DND-41 (cell line): ENCODE measurements around the gene PSMC3.

Source experiments
- ATAC-seq: fragments of 200-7000 bp; cut with Tn5 transposase; 3 replicates; pipeline ENCODE4 v1.9.1; 2021; ENCODE audit warnings: low read depth; ENCODE audit not compliant: insufficient read depth
- DNase-seq: peaks from one replicate; pipeline ENCODE4 v3.0.0-alpha.2; 2020
- H2AFZ ChIP-seq: 2 replicates; pipeline ENCODE4 v1.6.0; 2012; ENCODE audit warnings: low read depth, low read length
- H3K27ac ChIP-seq: 2 replicates; pipeline ENCODE4 v1.5.1; 2012; ENCODE audit warnings: low read length, inconsistent platforms
- H3K27me3 ChIP-seq: fragments of 200-600 bp; sonication (generic); 2 replicates; pipeline ENCODE4 v1.6.0; 2012; ENCODE audit warnings: low read length, mild to moderate bottlenecking, inconsistent platforms; ENCODE audit not compliant: insufficient read depth, poor library complexity
- H3K36me3 ChIP-seq: 2 replicates; pipeline ENCODE4 v1.5.1; 2012; ENCODE audit warnings: low read length, inconsistent platforms; ENCODE audit not compliant: insufficient read depth
- H3K4me1 ChIP-seq: 2 replicates; pipeline ENCODE4 v1.5.1; 2012; ENCODE audit warnings: mild to moderate bottlenecking, low read length; ENCODE audit not compliant: insufficient read depth
- H3K4me2 ChIP-seq: 2 replicates; pipeline ENCODE4 v1.6.0; 2012; ENCODE audit warnings: mild to moderate bottlenecking, moderate library complexity, low read length, inconsistent platforms; ENCODE audit not compliant: insufficient read depth
- H3K4me3 ChIP-seq, 2 experiments: fragments of 200-600 bp in 1 of 2; shearing (Covaris generic) in 1 of 2; 2 replicates each; pipeline ENCODE4 v1.5.1; 2012 to 2016; ENCODE audit warnings: inconsistent platforms in 2 of 2, low read length in 2 of 2, mild to moderate bottlenecking in 2 of 2, low read depth in 1 of 2, moderate library complexity in 1 of 2
- H3K79me2 ChIP-seq: 2 replicates; pipeline ENCODE4 v1.6.0; 2012; ENCODE audit warnings: low read length, inconsistent platforms; ENCODE audit not compliant: insufficient read depth
- H3K9ac ChIP-seq: 2 replicates; pipeline ENCODE4 v1.6.0; 2012; ENCODE audit warnings: low read depth, mild to moderate bottlenecking, inconsistent platforms, low read length, moderate library complexity
- H3K9me3 ChIP-seq: 2 replicates; pipeline ENCODE4 v1.5.1; 2012; ENCODE audit warnings: low read length, moderate library complexity, mild to moderate bottlenecking, inconsistent platforms; ENCODE audit not compliant: insufficient read depth, severe bottlenecking
- H4K20me1 ChIP-seq: 2 replicates; pipeline ENCODE4 v1.6.0; 2012; ENCODE audit warnings: low read length; ENCODE audit not compliant: insufficient read depth
- CTCF ChIP-seq: IDR thresholded peaks from 2 replicates; pipeline ENCODE4 v1.5.1; 2012; ENCODE audit warnings: borderline replicate concordance, low read length, moderate library complexity, mild to moderate bottlenecking; ENCODE audit not compliant: poor library complexity, severe bottlenecking; ENCODE audit errors: extremely low read depth
- EZH2 ChIP-seq: IDR thresholded peaks from 3 replicates; pipeline ENCODE4 v1.6.1; 2012; ENCODE audit warnings: borderline replicate concordance, low read depth, mild to moderate bottlenecking, moderate library complexity, low read length, inconsistent platforms; ENCODE audit not compliant: severe bottlenecking

The PSMC3 gene

GRCh38 chr11:47379317-47379716 lies 46.9 kb downstream of the PSMC3 start:
- no peaks in the 10 kb centered on the region for H3K36me3 ChIP-seq
- DNase-seq (no peak), ATAC-seq (no peak)
- no peaks in the 10 kb centered on the region for H3K27me3 ChIP-seq
- H2AFZ ChIP-seq: no peak overlapping the region
- H3K79me2 ChIP-seq: no peaks in the 10 kb centered on the region
- no peak overlapping the region for H3K4me2 ChIP-seq
- no peaks in the 10 kb centered on the region for H3K9me3 ChIP-seq
- H4K20me1 ChIP-seq: no peaks in the 10 kb centered on the region
- no peak overlapping the region for H3K4me3 ChIP-seq
- no peaks in the 10 kb centered on the region for H3K4me1 ChIP-seq
- H3K9ac ChIP-seq: no peak overlapping the region
- no peak overlapping the region for H3K27ac ChIP-seq
- no peak for TF ChIP-seq CTCF
- no peak for TF ChIP-seq EZH2

GRCh38 chr11:47378836-47379170 lies 47.4 kb downstream of the PSMC3 start:
- no peak overlapping the region for H3K4me2 ChIP-seq
- no peaks in the 10 kb centered on the region for H3K4me1 ChIP-seq
- DNase-seq (no peak), ATAC-seq (no peak)
- no peaks in the 10 kb centered on the region for H3K79me2 ChIP-seq
- H3K9ac ChIP-seq: no peak overlapping the region
- no peak for TF ChIP-seq EZH2
- TF ChIP-seq CTCF: no peak
- H4K20me1 ChIP-seq: no peaks in the 10 kb centered on the region
- H2AFZ ChIP-seq: no peak overlapping the region
- H3K4me3 ChIP-seq: no peak overlapping the region
- H3K9me3 ChIP-seq: no peaks in the 10 kb centered on the region
- H3K27ac ChIP-seq: no peak overlapping the region
- no peaks in the 10 kb centered on the region for H3K36me3 ChIP-seq
- no peaks in the 10 kb centered on the region for H3K27me3 ChIP-seq

- Histone ChIP-seq H3K9ac (no peak within 1 kb of the TSS), H2AFZ (no peak within 1 kb of the TSS), H3K27ac (no peak within 1 kb of the TSS)
Measured at GRCh38 chr11:47378010-47378835, 48.0 kb downstream of the PSMC3 start, which contains the start of gene SPI1. TSS of gene SPI1 (minus strand) at chr11:47378547. CDS start at chr11:47378353, 194 bp downstream.

More at GRCh38 chr11:47378010-47378835, 48.0 kb downstream of the PSMC3 start, which contains the start of gene SPI1:
- no peak within 1 kb of the TSS for H3K4me2 ChIP-seq
- H3K4me3 ChIP-seq: no peak within 1 kb of the TSS
- H4K20me1 ChIP-seq: no peaks in the 10 kb centered on the region
- TF ChIP-seq CTCF: no peak
- TF ChIP-seq EZH2: no peak
- H3K79me2 ChIP-seq: no peaks in the 10 kb centered on the region
- no peaks in the 10 kb centered on the region for H3K4me1 ChIP-seq
- H3K36me3 ChIP-seq: no peaks in the 10 kb centered on the region
- no peaks in the 10 kb centered on the region for H3K9me3 ChIP-seq
- no peaks in the 10 kb centered on the region for H3K27me3 ChIP-seq
- DNase-seq (no peak), ATAC-seq (no peak)
